Measurements from ENCODE around the gene TOGARAM2.

DNA sequence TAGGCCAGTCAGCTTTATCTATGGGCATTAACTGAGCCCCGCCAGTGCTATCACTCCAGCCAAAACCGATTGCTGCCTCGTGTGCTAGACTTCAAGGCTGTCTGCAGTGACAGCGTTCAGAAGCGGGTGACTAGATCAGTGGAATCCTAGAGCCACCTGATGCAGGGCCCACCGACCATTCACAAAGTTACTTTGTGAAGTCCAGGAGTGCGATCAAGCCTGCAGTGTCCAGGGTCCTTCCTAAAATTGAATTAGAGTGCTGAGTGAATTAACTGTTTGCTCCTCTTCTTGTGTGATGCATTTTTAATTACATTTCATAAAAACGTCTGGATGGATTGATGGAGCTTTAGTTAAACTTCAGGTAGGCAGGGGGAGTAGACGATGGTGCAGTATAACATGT is 79.3 kb downstream of the TOGARAM2 start:
- TF ChIP-seq, protein P1, sequence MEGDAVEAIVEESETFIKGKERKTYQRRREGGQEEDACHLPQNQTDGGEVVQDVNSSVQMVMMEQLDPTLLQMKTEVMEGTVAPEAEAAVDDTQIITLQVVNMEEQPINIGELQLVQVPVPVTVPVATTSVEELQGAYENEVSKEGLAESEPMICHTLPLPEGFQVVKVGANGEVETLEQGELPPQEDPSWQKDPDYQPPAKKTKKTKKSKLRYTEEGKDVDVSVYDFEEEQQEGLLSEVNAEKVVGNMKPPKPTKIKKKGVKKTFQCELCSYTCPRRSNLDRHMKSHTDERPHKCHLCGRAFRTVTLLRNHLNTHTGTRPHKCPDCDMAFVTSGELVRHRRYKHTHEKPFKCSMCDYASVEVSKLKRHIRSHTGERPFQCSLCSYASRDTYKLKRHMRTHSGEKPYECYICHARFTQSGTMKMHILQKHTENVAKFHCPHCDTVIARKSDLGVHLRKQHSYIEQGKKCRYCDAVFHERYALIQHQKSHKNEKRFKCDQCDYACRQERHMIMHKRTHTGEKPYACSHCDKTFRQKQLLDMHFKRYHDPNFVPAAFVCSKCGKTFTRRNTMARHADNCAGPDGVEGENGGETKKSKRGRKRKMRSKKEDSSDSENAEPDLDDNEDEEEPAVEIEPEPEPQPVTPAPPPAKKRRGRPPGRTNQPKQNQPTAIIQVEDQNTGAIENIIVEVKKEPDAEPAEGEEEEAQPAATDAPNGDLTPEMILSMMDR (IDR thresholded peaks at IDR 0.05), result no peak
- TF ChIP-seq POLR2A (IDR thresholded peaks at IDR 0.05) (no peak), POLR2AphosphoS5 (IDR thresholded peaks at IDR 0.05) (no peak), EP300 (IDR thresholded peaks at IDR 0.05) (no peak)

All from gastroesophageal sphincter (tissue), 3 donors.